CD14-positive monocyte (primary cell): ENCODE data around the gene GALNT18. TPM values are rescaled to one million over a fixed set of nuclear protein-coding genes. Genes with fewer than 3 reads are reported as not detected.

Experiments used
- DNase-seq, 3 donors: peaks; one replicate each; pipeline ENCODE4 v3.0.0-alpha.2; 2011 to 2022
- H2AFZ ChIP-seq: 2 replicates; pipeline ENCODE4 v1.6.0; 2012; ENCODE audit warnings: mild to moderate bottlenecking, low read depth, low read length, inconsistent platforms; ENCODE audit not compliant: insufficient read depth, poor library complexity, severe bottlenecking
- H3K27ac ChIP-seq, 2 donors: 1 replicate in 1 of 2; 2 replicates in 1 of 2; pipeline ENCODE4 v1.5.1; 2012 to 2013; ENCODE audit warnings: low read length in 2 of 2, control low read depth in 1 of 2, inconsistent platforms in 1 of 2, low read depth in 1 of 2, mild to moderate bottlenecking in 1 of 2
- H3K27me3 ChIP-seq, 2 donors: one replicate each; pipeline versions ENCODE4 v1.6.0 to v1.6.1; 2011 to 2013; ENCODE audit warnings: low read length in 2 of 2; ENCODE audit not compliant: control insufficient read depth in 2 of 2, insufficient read depth in 2 of 2
- H3K36me3 ChIP-seq, 2 donors: replicated peaks in 1 of 2; 1 replicate in 1 of 2; 2 replicates in 1 of 2; pipeline versions ENCODE4 v1.5.1 to v1.6.1; 2012 to 2013; ENCODE audit warnings: low read length in 2 of 2, control low read depth in 1 of 2, inconsistent platforms in 1 of 2, mild to moderate bottlenecking in 1 of 2; ENCODE audit not compliant: insufficient read depth in 2 of 2, control insufficient read depth in 1 of 2
- H3K4me1 ChIP-seq, 2 donors: 1 replicate in 1 of 2; 2 replicates in 1 of 2; pipeline versions ENCODE4 v1.5.1 to v1.6.1; 2012 to 2013; ENCODE audit warnings: low read length in 2 of 2, control low read depth in 1 of 2, inconsistent platforms in 1 of 2, mild to moderate bottlenecking in 1 of 2, moderate library complexity in 1 of 2; ENCODE audit not compliant: insufficient read depth in 2 of 2, control insufficient read depth in 1 of 2
- H3K4me2 ChIP-seq: replicated peaks from 2 replicates; pipeline ENCODE3; 2012; ENCODE audit warnings: low read length, moderate library complexity, mild to moderate bottlenecking; ENCODE audit not compliant: poor library complexity, severe bottlenecking; ENCODE audit errors: extremely low read depth
- H3K4me3 ChIP-seq, 3 experiments: fragments of 200-600 bp in 1 of 3; sonication (generic) in 1 of 3; replicated peaks in 1 of 3; 1 replicate in 2 of 3; 2 replicates in 1 of 3; pipeline ENCODE4 v1.5.1; 2011 to 2013; ENCODE audit warnings: low read length in 3 of 3, mild to moderate bottlenecking in 3 of 3, control low read depth in 2 of 3, low read depth in 2 of 3, inconsistent platforms in 1 of 3, moderate library complexity in 1 of 3
- H3K79me2 ChIP-seq: 2 replicates; pipeline ENCODE4 v1.6.0; 2012; ENCODE audit warnings: mild to moderate bottlenecking, control low read depth, inconsistent platforms, low read length, moderate library complexity; ENCODE audit not compliant: insufficient read depth
- H3K9ac ChIP-seq: 2 replicates; pipeline ENCODE4 v1.6.0; 2017; ENCODE audit warnings: low read length, mild to moderate bottlenecking; ENCODE audit not compliant: insufficient read depth, poor library complexity, severe bottlenecking
- H3K9me3 ChIP-seq, 2 donors: replicated peaks in 1 of 2; 1 replicate in 1 of 2; 2 replicates in 1 of 2; pipeline versions ENCODE4 v1.5.1 to v1.6.1; 2012 to 2013; ENCODE audit warnings: low read length in 2 of 2, control low read depth in 1 of 2; ENCODE audit not compliant: control insufficient read depth in 1 of 2, insufficient read depth in 1 of 2
- H4K20me1 ChIP-seq: 2 replicates; pipeline ENCODE4 v1.6.0; 2012; ENCODE audit warnings: mild to moderate bottlenecking, low read length, control low read depth, moderate library complexity; ENCODE audit not compliant: insufficient read depth
- H3K27ac Mint-ChIP-seq, 7 donors: one replicate each; pipeline ENCODE4 v1.8.0; 2020; ENCODE audit warnings: mild to moderate bottlenecking in 7 of 7, mixed read lengths in 7 of 7, moderate library complexity in 6 of 7, inconsistent platforms in 2 of 7
- H3K27me3 Mint-ChIP-seq, 3 donors: one replicate each; pipeline ENCODE4 v1.8.0; 2021 to 2022; ENCODE audit warnings: low read depth in 3 of 3, mild to moderate bottlenecking in 3 of 3, mixed read lengths in 3 of 3, moderate library complexity in 3 of 3, inconsistent platforms in 1 of 3
- H3K36me3 Mint-ChIP-seq, 2 donors: one replicate each; pipeline ENCODE4 v1.8.0; 2020; ENCODE audit warnings: mixed read lengths in 2 of 2, inconsistent platforms in 1 of 2, mild to moderate bottlenecking in 1 of 2
- H3K4me1 Mint-ChIP-seq: one replicate; pipeline ENCODE4 v1.8.0; 2020; ENCODE audit warnings: mild to moderate bottlenecking, mixed read lengths
- H3K4me3 Mint-ChIP-seq, 2 donors: one replicate each; pipeline ENCODE4 v1.8.0; 2020; ENCODE audit warnings: mild to moderate bottlenecking in 2 of 2, mixed read lengths in 2 of 2, moderate library complexity in 1 of 2
- H3K9me3 Mint-ChIP-seq, 7 donors: one replicate each; pipeline ENCODE4 v1.8.0; 2020 to 2022; ENCODE audit warnings: mixed read lengths in 7 of 7, mild to moderate bottlenecking in 6 of 7, moderate library complexity in 6 of 7, inconsistent platforms in 2 of 7
- WGBS: methylation state at CpG from one replicate; pipeline ENCODE4 v1.1.5; 2013; ENCODE audit warnings: missing lambda C conversion rate; ENCODE audit not compliant: insufficient coverage; 5-methylcytosine and 5-hydroxymethylcytosine counted together
- intact Hi-C, 2 donors: fragments of 100-400 bp; cut with micrococcal nuclease; formaldehyde crosslinking; loops; one replicate each; pipeline versions ENCODE4 v1.15.0 to v1.15.1; 2023
- polyA plus RNA-seq, 3 donors: library from polyadenylated mRNA; depleted of rRNA in 1 of 3; unstranded in 2 of 3; stranded (reverse) in 1 of 3; fragments of 300-500 nt in 2 of 3; fragments of >200 nt in 1 of 3; fragmentation: Illumina TruSeq in 2 of 3; gene quantifications; 1 replicate in 2 of 3; 2 replicates in 1 of 3; pipeline ENCODE4 v1.2.3, GENCODE V29; 2012 to 2021
- TF ChIP-seq, protein P1 (sequence below): fragments of 200-600 bp; IDR thresholded peaks from one replicate; pipeline ENCODE4 v1.8.0; 2022; ENCODE audit warnings: antibody characterized with exemption, mild to moderate bottlenecking

GALNT18 gene
- polyA plus RNA-seq, 3 donors, result not detected

GRCh38 chr11:11279956-11280689, 341.7 kb downstream of the GALNT18 start:
- H3K27ac Mint-ChIP-seq, result no peak overlapping the region
- no peak for DNase-seq
- H3K9me3 Mint-ChIP-seq, result peaks cover 0 to 9% (median 3%) of the 10 kb centered on the region in 7 donors
- peaks cover 2 to 10% (median 3%) of the 10 kb centered on the region in 3 donors for H3K27me3 Mint-ChIP-seq
- Histone ChIP-seq H3K9ac (no peak overlapping the region), H3K27me3 (no peaks in the 10 kb centered on the region), H3K4me1 (no peaks in the 10 kb centered on the region), H2AFZ (no peak overlapping the region), H3K4me2 (no peak overlapping the region), H4K20me1 (no peaks in the 10 kb centered on the region), H3K36me3 (no peaks in the 10 kb centered on the region), H3K4me3 (no peak overlapping the region), H3K9me3 (no peaks in the 10 kb centered on the region), H3K27ac (no peak overlapping the region), H3K79me2 (no peaks in the 10 kb centered on the region)
- no peaks in the 10 kb centered on the region for H3K36me3 Mint-ChIP-seq
- intact Hi-C loops, result no loop called here
- TF ChIP-seq, protein P1, sequence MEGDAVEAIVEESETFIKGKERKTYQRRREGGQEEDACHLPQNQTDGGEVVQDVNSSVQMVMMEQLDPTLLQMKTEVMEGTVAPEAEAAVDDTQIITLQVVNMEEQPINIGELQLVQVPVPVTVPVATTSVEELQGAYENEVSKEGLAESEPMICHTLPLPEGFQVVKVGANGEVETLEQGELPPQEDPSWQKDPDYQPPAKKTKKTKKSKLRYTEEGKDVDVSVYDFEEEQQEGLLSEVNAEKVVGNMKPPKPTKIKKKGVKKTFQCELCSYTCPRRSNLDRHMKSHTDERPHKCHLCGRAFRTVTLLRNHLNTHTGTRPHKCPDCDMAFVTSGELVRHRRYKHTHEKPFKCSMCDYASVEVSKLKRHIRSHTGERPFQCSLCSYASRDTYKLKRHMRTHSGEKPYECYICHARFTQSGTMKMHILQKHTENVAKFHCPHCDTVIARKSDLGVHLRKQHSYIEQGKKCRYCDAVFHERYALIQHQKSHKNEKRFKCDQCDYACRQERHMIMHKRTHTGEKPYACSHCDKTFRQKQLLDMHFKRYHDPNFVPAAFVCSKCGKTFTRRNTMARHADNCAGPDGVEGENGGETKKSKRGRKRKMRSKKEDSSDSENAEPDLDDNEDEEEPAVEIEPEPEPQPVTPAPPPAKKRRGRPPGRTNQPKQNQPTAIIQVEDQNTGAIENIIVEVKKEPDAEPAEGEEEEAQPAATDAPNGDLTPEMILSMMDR, result no peak
- no peak overlapping the region for H3K4me3 Mint-ChIP-seq
- WGBS, result 64% methylated on average over 8 of the region's 11 CpGs
- peaks cover 5% of the 10 kb centered on the region for H3K4me1 Mint-ChIP-seq

GRCh38 chr11:11272254-11272653, 349.6 kb downstream of the GALNT18 start:
- WGBS, result 91% methylated on average over 1 of the region's 1 CpG
- H3K9me3 ChIP-seq, result no peaks in the 10 kb centered on the region
- TF ChIP-seq, protein P1, result no peak
- intact Hi-C loops, result no loop called here
- DNase-seq, result no peak
- no peak overlapping the region for H3K4me3 Mint-ChIP-seq
- no peaks in the 10 kb centered on the region for H3K79me2 ChIP-seq
- H3K9ac ChIP-seq, result no peak overlapping the region
- H3K27me3 ChIP-seq, result no peaks in the 10 kb centered on the region
- no peaks in the 10 kb centered on the region for H3K36me3 Mint-ChIP-seq
- H3K4me1 Mint-ChIP-seq, result peaks cover 2% of the 10 kb centered on the region
- no peaks in the 10 kb centered on the region for H3K36me3 ChIP-seq
- no peak overlapping the region for H2AFZ ChIP-seq
- H3K27ac ChIP-seq, result no peak overlapping the region
- peaks cover 0 to 13% (median 4%) of the 10 kb centered on the region in 7 donors for H3K9me3 Mint-ChIP-seq
- no peaks in the 10 kb centered on the region for H3K4me1 ChIP-seq
- H3K27ac Mint-ChIP-seq, result no peak overlapping the region
- peaks cover 4 to 14% (median 6%) of the 10 kb centered on the region in 3 donors for H3K27me3 Mint-ChIP-seq
- no peaks in the 10 kb centered on the region for H4K20me1 ChIP-seq
- no peak overlapping the region for H3K4me2 ChIP-seq
- H3K4me3 ChIP-seq, result no peak overlapping the region
